H1 (cell line): ENCODE measurements around the gene RNGTT. TPM values are rescaled to one million over a fixed set of nuclear protein-coding genes. Genes with fewer than 3 reads are reported as not detected.
"Not testable (repeated sequence)": the region's sequence is repeated elsewhere in the genome, so short reads cannot be mapped to it uniquely, and the experiment has no call there.

Experiments used
- CTCF ChIA-PET: fragments of 300-600 bp; sonication (Branson Sonifier 250); formaldehyde crosslinking; loops from one replicate; lab custom pipeline; 2021; ENCODE audit not compliant: partially characterized antibody; lab: Charles Lee
- POLR2A ChIA-PET: fragments of 300-600 bp; sonication (Branson Sonifier 250); formaldehyde crosslinking; loops from one replicate; lab custom pipeline; 2021; ENCODE audit warnings: inconsistent platforms; ENCODE audit not compliant: partially characterized antibody; lab: Charles Lee
- DNase-seq, 2 experiments: peaks; one replicate each; pipeline versions ENCODE4 v3.0.0 to v3.0.0-alpha.2; 2010 to 2022; ENCODE audit warnings: low spot score in 2 of 2, low read depth in 1 of 2, mixed read lengths in 1 of 2
- FAIRE-seq: peaks from 2 replicates; lab custom pipeline; 2011; peaks lifted over from hg19 to GRCh38; lab: Jason Lieb, UNC
- H2AFZ ChIP-seq: 2 replicates; pipeline ENCODE4 v1.8.1; 2012; ENCODE audit warnings: low read length, inconsistent platforms
- H2AK5ac ChIP-seq: 2 replicates; pipeline ENCODE4 v1.6.1; 2013; ENCODE audit warnings: low read depth, low read length
- H2BK120ac ChIP-seq: replicated peaks from 2 replicates; pipeline ENCODE3; 2013; ENCODE audit warnings: low read depth, low read length, inconsistent platforms
- H2BK12ac ChIP-seq: 2 replicates; pipeline ENCODE4 v1.6.1; 2013; ENCODE audit warnings: low read depth, low read length
- H2BK15ac ChIP-seq: 2 replicates; pipeline ENCODE4 v1.6.1; 2013; ENCODE audit warnings: low read length
- H2BK20ac ChIP-seq: 2 replicates; pipeline ENCODE4 v1.6.1; 2013; ENCODE audit warnings: low read length
- H2BK5ac ChIP-seq: 2 replicates; pipeline ENCODE4 v1.6.1; 2013; ENCODE audit warnings: low read depth, low read length
- H3K14ac ChIP-seq: 2 replicates; pipeline ENCODE4 v1.6.1; 2013; ENCODE audit warnings: inconsistent platforms; ENCODE audit not compliant: insufficient read length
- H3K18ac ChIP-seq: 2 replicates; pipeline ENCODE4 v1.6.1; 2013; ENCODE audit warnings: low read length; ENCODE audit errors: extremely low read depth
- H3K23ac ChIP-seq: 2 replicates; pipeline ENCODE4 v1.6.1; 2013; ENCODE audit warnings: inconsistent platforms; ENCODE audit not compliant: insufficient read length
- H3K23me2 ChIP-seq: 2 replicates; pipeline ENCODE4 v1.6.1; 2013; ENCODE audit warnings: low read depth, low read length
- H3K27ac ChIP-seq: 2 replicates; pipeline ENCODE4 v1.6.1; 2011; ENCODE audit warnings: low read depth, low read length, inconsistent platforms
- H3K27me3 ChIP-seq, 4 experiments: replicated peaks in 1 of 4; 1 replicate in 1 of 4; 2 replicates in 3 of 4; pipeline versions ENCODE4 v1.6.1 to v1.8.1; 2011 to 2013; ENCODE audit warnings: low read length in 3 of 4, mild to moderate bottlenecking in 3 of 4, inconsistent platforms in 2 of 4, mixed read lengths in 2 of 4, moderate library complexity in 1 of 4; ENCODE audit not compliant: control insufficient read depth in 3 of 4, insufficient read depth in 3 of 4; ENCODE audit errors: extremely low read depth in 1 of 4
- H3K36me3 ChIP-seq, 4 experiments: 2 replicates each; pipeline versions ENCODE4 v1.6.1 to v1.8.1; 2011 to 2013; ENCODE audit warnings: mild to moderate bottlenecking in 4 of 4, low read length in 3 of 4, moderate library complexity in 2 of 4, control low read depth in 1 of 4, inconsistent platforms in 1 of 4; ENCODE audit not compliant: insufficient read depth in 4 of 4, control insufficient read depth in 2 of 4
- H3K4ac ChIP-seq: replicated peaks from 2 replicates; pipeline ENCODE3; 2013; ENCODE audit warnings: low read length, low read depth, mixed read lengths, inconsistent platforms; ENCODE audit not compliant: insufficient read length
- H3K4me1 ChIP-seq, 4 experiments: replicated peaks in 1 of 4; 1 replicate in 1 of 4; 2 replicates in 3 of 4; pipeline versions ENCODE4 v1.6.1 to v1.8.1; 2011 to 2013; ENCODE audit warnings: low read length in 3 of 4, inconsistent platforms in 2 of 4, mixed read lengths in 1 of 4; ENCODE audit not compliant: insufficient read depth in 4 of 4, control insufficient read depth in 3 of 4
- H3K4me2 ChIP-seq, 2 experiments: 2 replicates each; pipeline versions ENCODE4 v1.6.1 to v1.8.1; 2011 to 2013; ENCODE audit warnings: low read depth in 2 of 2, low read length in 2 of 2, control low read depth in 1 of 2, inconsistent platforms in 1 of 2, mild to moderate bottlenecking in 1 of 2; ENCODE audit not compliant: insufficient read depth in 1 of 2
- H3K4me3 ChIP-seq, 4 experiments: fragments of 200-600, 300-600 bp in 1 of 4; sonication (generic), shearing (Covaris generic), sonication (Bioruptor Twin) in 1 of 4; 2 replicates each; pipeline versions ENCODE4 v1.5.1 to v1.8.1; 2011 to 2016; ENCODE audit warnings: low read length in 4 of 4, low read depth in 3 of 4, control low read depth in 2 of 4, inconsistent platforms in 2 of 4, mild to moderate bottlenecking in 2 of 4, mixed read lengths in 1 of 4, moderate library complexity in 1 of 4; ENCODE audit not compliant: insufficient read depth in 2 of 4; ENCODE audit errors: extremely low read depth in 1 of 4
- H3K56ac ChIP-seq: replicated peaks from 2 replicates; pipeline ENCODE3; 2013; ENCODE audit warnings: low read depth, mild to moderate bottlenecking, mixed read lengths, low read length, inconsistent platforms; ENCODE audit not compliant: insufficient read length
- H3K79me1 ChIP-seq: 2 replicates; pipeline ENCODE4 v1.6.1; 2013; ENCODE audit warnings: low read depth, low read length, control low read depth
- H3K79me2 ChIP-seq, 2 experiments: 2 replicates each; pipeline versions ENCODE4 v1.6.1 to v1.8.1; 2012 to 2013; ENCODE audit warnings: low read length in 2 of 2, mild to moderate bottlenecking in 2 of 2, inconsistent platforms in 1 of 2; ENCODE audit not compliant: insufficient read depth in 2 of 2, control insufficient read depth in 1 of 2
- H3K9ac ChIP-seq, 4 experiments: replicated peaks in 1 of 4; 1 replicate in 1 of 4; 2 replicates in 3 of 4; pipeline versions ENCODE4 v1.6.1 to v1.8.1; 2011 to 2013; ENCODE audit warnings: low read depth in 3 of 4, low read length in 3 of 4, control low read depth in 2 of 4, mild to moderate bottlenecking in 2 of 4, moderate library complexity in 2 of 4, inconsistent platforms in 1 of 4; ENCODE audit errors: extremely low read depth in 1 of 4
- H3K9me3 ChIP-seq, 2 experiments: 2 replicates each; pipeline versions ENCODE4 v1.6.1 to v1.8.1; 2012 to 2013; ENCODE audit warnings: mild to moderate bottlenecking in 2 of 2, moderate library complexity in 2 of 2, control low read depth in 1 of 2, inconsistent platforms in 1 of 2, low read depth in 1 of 2, low read length in 1 of 2, mixed read lengths in 1 of 2; ENCODE audit not compliant: insufficient read depth in 2 of 2
- H4K20me1 ChIP-seq, 2 experiments: replicated peaks in 1 of 2; 2 replicates each; pipeline versions ENCODE3 to v1.8.1; 2011 to 2013; ENCODE audit warnings: inconsistent platforms in 2 of 2, low read length in 2 of 2, mild to moderate bottlenecking in 1 of 2; ENCODE audit not compliant: insufficient read depth in 2 of 2, control insufficient read depth in 1 of 2
- H4K5ac ChIP-seq: 2 replicates; pipeline ENCODE4 v1.6.1; 2013; ENCODE audit warnings: low read length, low read depth, mixed read lengths, inconsistent platforms; ENCODE audit not compliant: insufficient read length
- H4K8ac ChIP-seq: 2 replicates; pipeline ENCODE4 v1.8.0; 2013; ENCODE audit warnings: mild to moderate bottlenecking, moderate library complexity, low read length, inconsistent platforms; ENCODE audit not compliant: insufficient read depth; ENCODE audit errors: extremely low read depth
- H4K91ac ChIP-seq: replicated peaks from 2 replicates; pipeline ENCODE3; 2013; ENCODE audit warnings: low read length, mixed read lengths, inconsistent platforms; ENCODE audit not compliant: insufficient read length
- BACH1 ChIP-seq: IDR thresholded peaks from 2 replicates; pipeline ENCODE4 v1.6.1; 2012; ENCODE audit warnings: low read length, improper control_type of control experiment
- BRCA1 ChIP-seq: IDR thresholded peaks from 2 replicates; pipeline ENCODE4 v1.6.1; 2012; ENCODE audit warnings: low read depth, low read length, improper control_type of control experiment
- RNF2 ChIP-seq: fragments of 200-900, 300-1000 bp; sonication (generic); IDR thresholded peaks from 2 replicates; pipeline ENCODE4 v1.7.1; 2016; ENCODE audit warnings: borderline replicate concordance, low read depth, mild to moderate bottlenecking, antibody characterized with exemption, low read length; ENCODE audit not compliant: poor library complexity, severe bottlenecking; ENCODE audit errors: missing control alignments
- RXRA ChIP-seq: IDR thresholded peaks from 2 replicates; pipeline ENCODE4 v1.6.1; 2011; ENCODE audit warnings: low read depth, mild to moderate bottlenecking, low read length, moderate library complexity; ENCODE audit not compliant: insufficient read depth
- SAP30 ChIP-seq: fragments of 300-600 bp; sonication (generic); IDR thresholded peaks from 2 replicates; pipeline ENCODE4 v1.7.1; 2012; ENCODE audit warnings: low read length, moderate library complexity, mild to moderate bottlenecking, inconsistent platforms; ENCODE audit not compliant: insufficient read depth, insufficient replicate concordance
- WGBS, 2 experiments: shearing (Covaris generic) in 1 of 2; methylation state at CpG; one replicate each; pipeline versions ENCODE4 v1.1.6 to v1.1.7; 2013 to 2015; ENCODE audit warnings: low lambda C conversion rate in 2 of 2, mixed read lengths in 2 of 2, inconsistent platforms in 1 of 2, low coverage in 1 of 2, missing lambda C conversion rate in 1 of 2; ENCODE audit not compliant: insufficient replicate concordance in 2 of 2, insufficient coverage in 1 of 2, insufficient read length in 1 of 2; ENCODE audit errors: extremely low coverage in 1 of 2, missing lambda C conversion rate in 1 of 2; 5-methylcytosine and 5-hydroxymethylcytosine counted together
- polyA plus RNA-seq, 7 experiments: library from polyadenylated mRNA; depleted of rRNA in 3 of 7; stranded (reverse) in 5 of 7; unstranded in 2 of 7; fragments of >200 nt in 5 of 7; fragments of 200-250 nt in 2 of 7; gene quantifications; 1 replicate in 5 of 7; 2 replicates in 1 of 7; 4 replicates in 1 of 7; pipeline versions ENCODE4 v1.2.1 to v1.2.3, GENCODE V29; 2011 to 2013; ENCODE audit warnings: missing spikeins in 2 of 7, mixed read lengths in 2 of 7
- total RNA-seq: library from RNA; stranded (reverse); fragmentation: NEBNext Ultra II Directional; extraction: Animal tissue kit (Norgen Biotek cat#: 25700); gene quantifications from 2 replicates; pipeline ENCODE4 v1.2.1, GENCODE V29; 2021

The RNGTT gene
- total and polyA plus RNA-seq, 2 of the 8 experiments (the other 6 are each of a cell fraction or from before 2014, with no cell fraction given) = 3.6 to 21.2 TPM

DNA sequence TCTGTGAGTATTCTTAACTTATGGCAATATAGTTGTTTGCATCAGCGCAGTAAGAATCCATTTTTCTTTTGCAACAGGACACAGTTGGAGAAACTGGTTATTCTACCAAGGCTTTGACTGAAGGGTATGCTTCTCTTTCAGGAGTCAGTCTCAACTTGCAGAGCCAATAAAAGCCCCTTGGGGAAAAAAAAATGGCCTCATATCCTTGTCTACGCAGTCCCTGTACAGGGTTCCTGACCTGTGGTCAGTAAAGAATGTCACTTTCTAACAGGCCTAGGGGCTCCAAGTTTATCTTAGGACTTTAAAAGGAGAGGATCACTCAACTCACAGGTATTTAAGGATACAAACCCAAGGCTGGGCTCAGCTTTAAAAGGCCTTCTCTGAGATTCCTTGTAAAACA, 6.9 kb upstream of the RNGTT start (continued):
- no peak for TF ChIP-seq RNF2
- no peak for TF ChIP-seq BACH1
- no peak for TF ChIP-seq SAP30
- TF ChIP-seq RXRA = no peak
- TF ChIP-seq BRCA1 = no peak

DNA sequence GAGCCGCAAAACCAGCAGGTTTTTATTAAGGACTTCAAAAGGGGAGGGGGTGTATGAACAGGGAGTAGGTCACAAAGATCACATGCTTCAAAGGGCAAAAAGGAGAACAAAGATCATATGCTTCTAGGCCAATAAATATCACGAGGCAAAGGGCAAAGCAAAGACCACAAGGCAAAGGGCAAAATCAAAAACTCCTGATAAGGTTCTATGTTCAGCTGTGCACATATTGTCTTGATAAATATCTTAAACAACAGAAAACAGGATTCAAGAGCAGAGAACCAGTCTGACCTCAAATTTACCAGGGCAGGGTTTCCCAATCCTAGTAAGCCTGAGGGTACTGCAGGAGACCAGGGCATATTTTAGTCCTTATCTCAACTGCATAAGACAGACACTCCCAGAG, 5.8 kb upstream of the RNGTT start:
- POLR2A ChIA-PET, FAIRE-seq, H3K27ac ChIP-seq: not testable (repeated sequence)

More for the DNA sequence above, 5.8 kb upstream of the RNGTT start:
- CTCF ChIA-PET = interaction anchor here (0.6 to 2.0 kb wide), 2 partner anchors 14 to 174 kb away, joined by 3 to 7 read pairs; no protein-coding TSS in a partner anchor
- H3K23ac ChIP-seq, H2BK20ac ChIP-seq, H3K36me3 ChIP-seq, H2BK12ac ChIP-seq, H2BK15ac ChIP-seq, H3K79me2 ChIP-seq, H4K20me1 ChIP-seq, H2AK5ac ChIP-seq, H4K8ac ChIP-seq, H2AFZ ChIP-seq, H3K9ac ChIP-seq, H4K91ac ChIP-seq, H2BK5ac ChIP-seq, H3K14ac ChIP-seq, H2BK120ac ChIP-seq, H3K18ac ChIP-seq, H3K4me2 ChIP-seq, H3K56ac ChIP-seq, H3K4me3 ChIP-seq, H4K5ac ChIP-seq, H3K4ac ChIP-seq, H3K9me3 ChIP-seq, H3K79me1 ChIP-seq, H3K23me2 ChIP-seq, DNase-seq: not testable (repeated sequence)
- peaks cover 4 to 18% (median 7%) of the 10 kb centered on the region in 4 experiments for H3K4me1 ChIP-seq
- WGBS, 2 experiments = 50% methylated on average over 2 of the region's 2 CpGs; no CpG with 5 or more reads in 1 of the 2 experiments
- H3K27me3 ChIP-seq = peaks cover 27 to 40% (median 35%) of the 10 kb centered on the region in 4 experiments
